ENCODE results near the gene CYP46A1. TPM values are rescaled to one million over a fixed set of nuclear protein-coding genes. Genes with fewer than 3 reads are reported as not detected.

The CYP46A1 gene
- total RNA-seq, 2 donors from 2014 or later = 0.15 to 0.29 TPM

DNA sequence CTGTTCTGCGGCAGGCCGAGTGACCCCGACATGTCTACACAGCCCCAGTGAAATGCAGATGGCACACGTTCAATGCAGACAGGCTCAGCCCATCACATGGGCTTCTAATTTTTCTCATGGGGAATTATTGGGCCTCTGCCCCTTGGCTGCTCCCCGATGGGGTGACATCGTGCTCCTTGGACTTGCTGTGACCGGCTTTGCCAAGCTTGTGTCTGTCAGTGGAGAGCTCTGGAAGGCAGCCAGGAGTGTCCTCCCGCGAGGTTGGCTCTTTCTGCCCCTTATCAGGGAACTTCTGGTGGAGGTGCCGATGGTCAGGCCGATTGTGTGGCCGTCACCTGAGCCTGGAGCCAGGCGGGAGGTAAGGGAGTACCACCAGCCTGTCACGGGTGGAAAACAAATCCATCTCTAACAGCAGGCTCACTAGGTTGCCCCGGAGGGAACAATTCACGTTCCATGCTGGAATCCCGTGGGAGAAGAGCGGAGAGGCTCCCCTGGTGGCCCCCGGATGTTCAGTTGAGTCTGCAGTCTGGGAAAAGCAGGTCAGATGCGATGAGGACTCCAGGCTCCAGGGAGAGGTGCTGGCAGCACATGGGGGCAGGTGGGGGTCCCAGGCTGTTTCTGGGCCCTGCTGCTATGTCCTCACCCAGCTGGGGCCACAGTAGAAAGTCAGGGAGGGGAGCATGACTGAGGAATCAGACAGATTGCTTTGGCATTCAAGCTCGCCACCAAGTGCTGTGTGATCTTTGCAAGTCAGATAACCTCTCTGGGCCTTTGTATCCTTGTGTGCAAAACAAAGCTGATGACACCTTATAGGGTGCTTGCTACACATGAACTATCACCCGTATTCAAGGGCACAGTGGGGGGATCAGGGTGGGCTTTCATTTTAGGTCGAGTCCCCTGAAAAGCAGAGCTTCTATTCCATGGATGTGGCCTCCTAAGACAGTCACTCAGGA is 65.9 kb downstream of the CYP46A1 start:
- Mint-ChIP-seq H3K4me3 (no peak overlapping the region), H3K36me3 (ENCODE audit: low read depth) (peaks cover 5% of the 10 kb centered on the region)

DNA sequence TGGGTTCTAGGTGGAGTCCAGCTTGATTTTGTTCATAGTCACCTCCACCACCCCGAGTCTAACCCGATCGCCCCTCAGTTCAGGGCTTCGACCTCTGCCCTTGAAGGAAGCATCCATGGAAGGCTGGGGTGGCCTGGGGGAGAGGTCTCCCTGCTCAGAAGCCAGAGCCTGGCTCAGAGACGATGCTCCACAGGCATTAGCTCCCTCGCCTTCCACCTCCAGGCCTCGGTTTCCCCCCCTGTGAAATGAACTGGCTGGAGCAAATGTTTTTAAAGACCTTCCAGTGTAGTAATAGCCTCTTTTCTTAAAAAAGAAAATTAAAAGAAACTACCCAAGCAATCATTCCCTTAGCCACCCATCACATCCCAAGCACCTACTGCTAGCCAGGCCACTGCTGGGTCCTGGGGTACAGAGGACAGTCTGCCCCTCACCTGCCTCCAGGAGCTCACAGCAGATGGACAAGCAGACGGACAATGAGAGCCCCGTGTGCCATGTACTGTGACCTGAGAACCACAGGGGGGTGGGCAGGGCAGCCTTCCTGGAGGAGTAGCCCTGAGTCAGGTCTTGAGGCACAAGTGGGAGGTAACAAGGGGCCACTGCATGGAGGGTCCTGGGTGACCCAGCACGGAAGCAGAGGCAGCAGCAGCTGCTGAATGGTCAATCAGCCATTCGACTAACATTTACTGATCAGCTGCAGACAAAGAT is 66.8 kb downstream of the CYP46A1 start:
- H3K27me3 Mint-ChIP-seq = peaks cover 58% of the 10 kb centered on the region
- peaks cover 5% of the 10 kb centered on the region for H3K36me3 Mint-ChIP-seq (ENCODE audit: low read depth)

More for the DNA sequence above, 65.9 kb downstream of the CYP46A1 start:
- DNase-seq (no peak), ATAC-seq (no peak)
- H3K27me3 Mint-ChIP-seq = peaks cover 57% of the 10 kb centered on the region
- peaks cover 30% of the 10 kb centered on the region for H3K4me1 Mint-ChIP-seq
- no peaks in the 10 kb centered on the region for H3K9me3 ChIP-seq (ENCODE audit: control insufficient read depth, low read length, poor library complexity, severe bottlenecking)
- H3K27ac Mint-ChIP-seq = peak overlapping the region; percentile 9

DNA sequence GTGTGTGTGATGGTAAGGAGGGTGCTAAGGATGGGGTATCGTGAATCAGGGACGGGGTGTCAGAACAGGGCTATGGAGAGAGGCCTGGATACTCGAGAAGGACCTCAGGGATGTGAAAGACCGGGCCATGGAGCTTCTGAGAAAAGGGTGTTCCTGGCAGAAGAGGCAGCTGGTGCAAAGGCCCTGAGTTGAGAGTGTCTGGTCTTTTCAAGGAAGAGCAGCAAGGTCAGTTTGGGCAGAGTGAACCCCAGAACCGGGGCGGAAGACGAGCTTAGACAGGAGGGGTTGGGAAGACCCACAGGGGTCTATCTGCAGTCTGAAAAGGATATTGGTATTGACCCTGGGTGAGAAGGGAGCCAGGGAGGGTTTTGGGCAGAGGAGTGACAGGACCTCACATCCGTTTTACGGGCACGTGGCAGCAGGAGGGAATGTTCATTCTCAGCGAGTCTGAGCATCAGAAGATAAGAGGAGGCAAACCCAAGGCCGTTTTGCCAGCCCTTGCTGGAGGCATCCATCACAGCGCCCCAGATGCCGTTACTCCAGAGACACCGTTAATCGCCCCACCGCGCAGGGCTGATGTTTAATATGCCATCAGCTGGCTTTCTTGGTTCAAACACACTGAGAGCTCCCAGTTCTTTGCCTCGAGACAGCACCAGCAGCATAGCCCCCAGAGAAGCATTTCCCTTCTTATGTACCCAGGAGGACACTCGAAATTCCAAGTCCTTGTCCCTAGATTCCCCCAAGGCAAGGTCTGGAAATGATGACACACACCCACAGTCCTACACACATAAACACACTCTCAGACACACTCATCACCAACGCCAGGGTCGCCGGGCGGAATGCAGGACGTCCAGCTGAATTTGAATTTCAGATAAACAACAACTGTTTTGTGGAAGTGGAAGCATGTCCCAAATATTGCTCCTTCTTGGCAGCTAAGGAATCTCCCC is 67.7 kb downstream of the CYP46A1 start:
- DNase-seq = no peak
- H3K36me3 Mint-ChIP-seq (ENCODE audit: low read depth) = peaks cover 6% of the 10 kb centered on the region
- H3K9me3 ChIP-seq (ENCODE audit: control insufficient read depth, low read length, poor library complexity, severe bottlenecking) = no peaks in the 10 kb centered on the region
- H3K27ac Mint-ChIP-seq = no peak overlapping the region
- peaks cover 25% of the 10 kb centered on the region for H3K4me1 Mint-ChIP-seq
- H3K4me3 Mint-ChIP-seq = no peak overlapping the region
- peaks cover 63% of the 10 kb centered on the region for H3K27me3 Mint-ChIP-seq
- ATAC-seq = no peak

More for the DNA sequence above, 66.8 kb downstream of the CYP46A1 start:
- Mint-ChIP-seq H3K4me3 (no peak overlapping the region), H3K27ac (no peak overlapping the region), H3K4me1 (peaks cover 29% of the 10 kb centered on the region)
- no peaks in the 10 kb centered on the region for H3K9me3 ChIP-seq (ENCODE audit: control insufficient read depth, low read length, poor library complexity, severe bottlenecking)
- no peak for ATAC-seq
- no peak for DNase-seq

DNA sequence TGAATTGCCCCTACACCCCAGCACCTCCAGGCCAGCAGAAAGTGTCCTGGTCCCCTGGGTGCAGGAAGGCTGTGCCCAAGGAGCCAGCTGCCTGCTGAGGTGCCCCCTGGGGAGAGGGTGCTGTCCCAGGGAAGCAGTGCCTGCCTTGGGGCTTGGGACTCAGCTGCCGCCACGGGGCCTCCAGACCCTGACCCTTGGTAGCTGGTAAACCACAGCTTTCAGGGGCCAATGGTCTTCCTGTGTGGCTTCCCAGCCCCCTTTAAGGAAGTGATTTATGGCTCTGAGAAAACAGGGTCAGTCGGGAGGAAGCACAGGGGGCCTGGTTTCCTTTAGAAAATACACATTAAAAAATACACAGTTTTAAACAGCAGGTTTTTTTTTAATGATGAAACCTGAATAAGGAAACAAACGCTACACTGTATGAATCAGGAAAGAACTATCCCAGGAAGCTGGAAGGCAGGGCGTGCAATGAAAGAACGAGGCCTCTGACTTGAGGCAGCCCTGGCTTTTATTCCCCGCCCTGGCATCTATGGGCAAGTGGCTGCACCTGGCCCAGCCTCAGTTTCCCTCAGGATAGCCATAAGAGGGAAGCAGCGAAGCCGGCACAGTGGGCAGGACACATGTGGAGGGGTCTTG is 68.5 kb downstream of the CYP46A1 start:
- peaks cover 23% of the 10 kb centered on the region for H3K4me1 Mint-ChIP-seq
- H3K36me3 Mint-ChIP-seq (ENCODE audit: low read depth) = peaks cover 6% of the 10 kb centered on the region
- peaks cover 65% of the 10 kb centered on the region for H3K27me3 Mint-ChIP-seq
- no peak for DNase-seq
- ATAC-seq = no peak
- no peaks in the 10 kb centered on the region for H3K9me3 ChIP-seq (ENCODE audit: control insufficient read depth, low read length, poor library complexity, severe bottlenecking)
- no peak overlapping the region for H3K4me3 Mint-ChIP-seq
- no peak overlapping the region for H3K27ac Mint-ChIP-seq

DNA sequence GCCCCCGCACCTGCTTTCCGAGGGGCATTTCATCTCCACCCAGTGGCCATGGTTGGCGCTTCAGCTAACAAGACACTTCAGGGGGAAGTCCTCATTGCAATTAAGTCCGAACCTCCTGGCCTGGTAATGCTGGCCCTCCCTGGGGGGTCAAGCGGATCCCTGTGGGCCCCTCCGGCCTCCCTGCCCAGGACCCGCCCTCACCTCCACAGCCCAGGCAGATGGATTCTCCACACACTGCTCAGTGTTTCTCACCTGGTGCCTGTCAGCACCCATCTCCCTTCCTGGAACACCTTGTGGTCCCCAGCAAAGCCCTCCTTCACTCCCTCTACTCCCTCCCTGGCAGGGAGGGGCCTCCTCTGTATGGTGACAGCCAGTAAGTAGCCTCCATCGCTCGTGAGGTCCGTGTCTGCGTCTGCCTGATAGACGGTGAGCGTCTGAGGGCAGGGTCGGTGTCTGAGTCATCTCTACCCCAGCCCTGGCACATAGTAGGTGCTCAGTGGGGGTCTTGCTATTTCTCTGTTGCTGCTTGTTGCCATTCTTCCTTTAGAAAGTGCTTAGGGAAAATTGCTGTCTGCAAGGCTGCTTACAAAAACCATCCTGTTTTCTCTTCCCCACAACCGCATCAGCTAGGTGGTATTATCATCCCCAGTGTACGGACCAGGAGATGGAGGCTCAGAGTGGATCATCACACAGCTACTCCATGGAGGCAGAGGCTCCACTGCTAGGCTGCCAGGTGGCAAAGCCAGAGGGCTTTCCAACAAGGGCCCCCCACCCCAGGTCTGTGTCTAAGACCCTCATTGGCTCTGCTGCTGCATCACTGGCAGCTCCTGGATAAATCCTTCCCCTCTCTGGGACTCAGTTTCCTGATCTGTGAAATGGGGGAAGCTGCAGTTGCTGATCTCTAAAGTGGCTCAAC is 69.4 kb downstream of the CYP46A1 start:
- H3K27ac Mint-ChIP-seq = no peak overlapping the region
- no peak for ATAC-seq
- peaks cover 20% of the 10 kb centered on the region for H3K4me1 Mint-ChIP-seq
- no peak for DNase-seq
- H3K27me3 Mint-ChIP-seq = peaks cover 72% of the 10 kb centered on the region
- no peaks in the 10 kb centered on the region for H3K9me3 ChIP-seq (ENCODE audit: control insufficient read depth, low read length, poor library complexity, severe bottlenecking)
- H3K4me3 Mint-ChIP-seq = peak overlapping the region; percentile 66
- peaks cover 6% of the 10 kb centered on the region for H3K36me3 Mint-ChIP-seq (ENCODE audit: low read depth)

DNA sequence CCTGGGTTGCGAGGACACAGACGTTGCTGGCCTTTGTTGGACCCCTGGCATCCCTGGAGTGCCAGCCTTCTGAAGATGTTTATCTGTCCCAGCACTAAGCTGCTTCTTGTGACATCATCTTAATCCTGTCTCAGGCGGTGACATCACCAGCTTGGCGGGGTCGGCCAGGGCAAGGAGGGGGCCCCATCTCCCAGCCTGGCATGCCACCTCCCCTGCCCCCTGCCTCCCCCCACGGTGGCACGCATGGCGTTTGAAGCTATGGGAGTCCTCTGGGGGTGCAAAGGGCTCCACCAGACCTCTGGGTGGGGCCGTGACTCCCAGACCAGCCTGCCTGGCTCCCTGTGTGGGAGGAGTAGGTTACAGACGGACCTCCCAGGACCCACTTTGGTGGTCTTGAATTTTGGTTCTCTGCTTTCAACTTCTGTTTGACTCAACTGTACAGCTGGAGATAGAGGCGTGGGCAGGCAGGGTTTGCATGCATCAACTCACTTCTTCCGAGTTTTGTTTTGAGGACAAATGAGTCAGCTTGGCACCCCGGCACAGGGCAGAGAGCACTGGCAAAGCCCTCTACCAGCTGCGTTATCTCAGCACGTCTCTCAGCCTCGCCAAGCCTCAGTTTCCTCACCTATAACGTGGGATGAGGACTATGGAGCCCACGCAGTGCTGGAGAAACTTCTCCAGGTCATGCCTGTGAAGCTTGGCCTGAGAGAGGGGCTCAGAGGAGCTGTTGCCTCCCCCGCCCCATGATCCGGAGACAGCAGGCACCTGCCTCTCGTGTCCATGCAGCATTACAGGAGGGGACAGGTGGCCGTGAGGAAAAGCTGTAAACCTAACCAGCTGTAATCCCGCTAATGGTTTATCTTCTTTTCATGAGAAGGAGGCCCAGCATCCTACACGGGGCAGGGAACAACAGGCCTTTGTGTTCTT is 70.3 kb downstream of the CYP46A1 start:
- no peak overlapping the region for H3K27ac Mint-ChIP-seq
- no peak for DNase-seq
- peaks cover 6% of the 10 kb centered on the region for H3K36me3 Mint-ChIP-seq (ENCODE audit: low read depth)
- H3K4me1 Mint-ChIP-seq = peaks cover 20% of the 10 kb centered on the region
- peaks cover 70% of the 10 kb centered on the region for H3K27me3 Mint-ChIP-seq
- no peak for ATAC-seq
- H3K4me3 Mint-ChIP-seq = no peak overlapping the region
- H3K9me3 ChIP-seq (ENCODE audit: control insufficient read depth, low read length, poor library complexity, severe bottlenecking) = no peaks in the 10 kb centered on the region

DNA sequence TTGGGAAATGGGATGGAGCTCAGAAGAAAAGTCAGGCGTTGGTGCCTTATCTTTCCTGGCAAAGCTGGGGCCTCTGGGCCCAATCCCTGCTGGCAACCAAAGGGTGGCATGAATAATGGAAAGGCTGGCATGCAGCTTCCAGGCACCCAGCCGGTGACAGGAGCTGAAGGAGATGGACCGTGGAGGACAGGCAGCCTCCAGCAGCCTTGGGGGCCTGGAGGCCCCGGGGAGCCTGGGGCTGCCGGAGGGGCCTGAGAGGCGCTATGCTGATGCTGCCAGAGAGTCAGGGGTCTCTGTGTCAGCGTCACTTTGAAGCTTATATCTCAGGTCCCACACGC is 70.9 kb downstream of the CYP46A1 start:
- H3K27ac Mint-ChIP-seq = no peak overlapping the region
- H3K4me3 Mint-ChIP-seq = no peak overlapping the region
- no peak for DNase-seq
- H3K27me3 Mint-ChIP-seq = peaks cover 69% of the 10 kb centered on the region
- peaks cover 20% of the 10 kb centered on the region for H3K4me1 Mint-ChIP-seq
- no peak for ATAC-seq
- H3K36me3 Mint-ChIP-seq (ENCODE audit: low read depth) = peaks cover 6% of the 10 kb centered on the region
- no peaks in the 10 kb centered on the region for H3K9me3 ChIP-seq (ENCODE audit: control insufficient read depth, low read length, poor library complexity, severe bottlenecking)

DNA sequence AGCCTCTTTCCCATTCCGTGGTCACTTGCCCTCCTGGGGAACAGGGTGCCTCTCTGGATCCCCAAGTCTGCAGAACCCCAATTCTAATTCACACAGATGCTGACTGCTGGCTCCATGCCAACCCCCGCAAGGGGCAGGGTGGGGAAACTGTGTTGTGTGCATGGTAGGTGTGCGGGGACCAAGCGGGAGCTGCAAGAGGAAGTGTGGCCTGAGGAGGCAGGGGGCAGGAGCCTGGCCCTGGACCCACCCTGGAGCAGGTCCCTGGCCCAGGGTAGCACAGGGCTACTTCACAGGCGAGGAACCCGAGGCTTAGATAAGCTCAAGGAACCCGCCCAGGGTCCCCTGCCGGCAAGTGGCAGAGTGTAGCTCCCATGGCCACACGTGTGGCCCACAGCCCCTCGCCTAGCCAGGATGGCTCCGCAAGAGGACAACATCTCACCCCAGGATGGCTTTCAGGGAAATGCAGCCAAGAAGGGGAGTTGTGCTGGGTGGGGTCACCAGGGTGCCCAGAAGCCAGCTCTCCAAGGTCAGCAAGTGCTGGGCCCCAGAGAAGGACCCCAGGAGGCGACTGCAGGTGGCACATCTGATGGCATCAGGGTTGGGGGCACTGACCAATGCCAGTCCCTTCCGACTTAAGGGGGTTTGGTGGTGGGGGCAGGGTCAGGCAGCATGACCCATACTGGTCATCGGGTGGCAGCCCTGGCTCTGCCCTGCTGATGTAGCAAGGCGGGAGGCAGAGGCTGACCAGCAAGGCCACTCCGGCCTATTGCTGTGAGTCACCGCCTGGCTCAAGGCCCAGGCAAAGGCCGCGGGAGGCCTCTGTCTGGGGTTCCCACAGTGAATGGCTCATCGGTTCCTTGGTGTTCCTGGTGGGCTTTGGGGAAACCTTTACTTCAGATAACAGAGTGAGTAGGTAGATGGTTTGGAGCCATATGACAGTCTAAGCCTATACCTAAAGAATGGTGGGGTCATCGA is 71.8 kb downstream of the CYP46A1 start:
- H3K9me3 ChIP-seq (ENCODE audit: control insufficient read depth, low read length, poor library complexity, severe bottlenecking) = no peaks in the 10 kb centered on the region
- ATAC-seq = no peak
- H3K4me1 Mint-ChIP-seq = peaks cover 20% of the 10 kb centered on the region

DNA sequence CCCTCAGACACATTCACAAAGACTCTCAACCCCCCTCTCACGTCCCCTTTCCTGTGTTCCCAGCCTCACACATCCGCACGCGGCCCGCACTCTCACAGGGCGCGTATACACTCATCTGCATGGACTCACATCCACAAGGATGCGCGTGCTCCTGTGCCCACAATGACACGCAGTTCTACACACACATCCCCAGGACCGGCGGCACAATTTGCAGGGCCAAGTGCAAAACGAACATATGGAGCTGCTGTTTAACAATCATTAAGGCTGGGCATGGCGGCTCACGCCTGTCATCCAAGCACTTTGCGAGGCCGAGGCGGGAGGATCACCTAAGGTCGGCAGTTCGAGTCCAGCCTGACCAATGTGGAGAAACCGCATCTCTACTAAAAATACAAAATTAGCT is 72.7 kb downstream of the CYP46A1 start:
- peaks cover 71% of the 10 kb centered on the region for H3K27me3 Mint-ChIP-seq
- DNase-seq (no peak), ATAC-seq (no peak)
- H3K27ac Mint-ChIP-seq = no peak overlapping the region
- no peaks in the 10 kb centered on the region for H3K9me3 ChIP-seq (ENCODE audit: control insufficient read depth, low read length, poor library complexity, severe bottlenecking)
- peaks cover 14% of the 10 kb centered on the region for H3K4me1 Mint-ChIP-seq
- H3K36me3 Mint-ChIP-seq (ENCODE audit: low read depth) = peaks cover 2% of the 10 kb centered on the region
- no peak overlapping the region for H3K4me3 Mint-ChIP-seq

More for the DNA sequence above, 71.8 kb downstream of the CYP46A1 start:
- peaks cover 6% of the 10 kb centered on the region for H3K36me3 Mint-ChIP-seq (ENCODE audit: low read depth)
- no peak overlapping the region for H3K27ac Mint-ChIP-seq
- no peak overlapping the region for H3K4me3 Mint-ChIP-seq
- no peak for DNase-seq
- H3K27me3 Mint-ChIP-seq = peaks cover 74% of the 10 kb centered on the region

DNA sequence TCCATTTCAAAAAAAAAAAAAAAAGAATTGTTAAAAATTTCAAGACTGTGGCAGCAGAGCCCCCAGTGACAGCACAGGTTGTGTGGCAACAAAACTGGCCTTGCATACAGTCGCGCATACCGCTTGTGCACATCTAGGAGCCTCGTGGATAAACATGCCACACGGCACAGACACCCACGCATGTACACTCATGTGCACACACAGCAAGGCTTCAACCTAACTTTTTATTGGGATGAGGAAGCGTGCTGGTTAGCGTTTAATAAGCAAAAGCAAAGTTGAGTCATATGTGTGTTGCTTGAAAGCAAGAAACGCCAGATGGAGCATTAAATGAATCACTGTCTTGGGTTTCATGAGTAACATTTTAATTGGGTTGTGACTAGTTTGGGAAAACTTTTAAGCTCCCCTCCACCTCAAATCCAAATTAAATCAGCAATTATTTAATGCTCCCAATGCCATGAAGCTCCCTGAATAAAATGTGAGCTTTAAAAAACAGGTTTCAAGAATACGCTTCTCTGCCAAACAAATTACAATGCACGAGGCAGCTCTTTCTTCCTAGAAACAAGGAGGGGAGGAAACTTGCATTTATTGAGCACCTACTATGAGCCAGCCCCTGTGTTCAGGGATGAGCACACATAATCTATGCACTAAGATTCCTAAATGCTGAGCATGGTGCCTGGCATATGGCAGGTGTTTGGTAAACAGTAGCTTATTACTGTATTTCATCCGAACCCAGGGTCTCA is 73.4 kb downstream of the CYP46A1 start:
- no peak for DNase-seq
- ATAC-seq = no peak
- peaks cover 2% of the 10 kb centered on the region for H3K36me3 Mint-ChIP-seq (ENCODE audit: low read depth)
- H3K4me3 Mint-ChIP-seq = no peak overlapping the region
- H3K27me3 Mint-ChIP-seq = peaks cover 69% of the 10 kb centered on the region
- peaks cover 12% of the 10 kb centered on the region for H3K4me1 Mint-ChIP-seq
- no peaks in the 10 kb centered on the region for H3K9me3 ChIP-seq (ENCODE audit: control insufficient read depth, low read length, poor library complexity, severe bottlenecking)
- H3K27ac Mint-ChIP-seq = no peak overlapping the region
